UCSD-AML1 (cell line): ENCODE data around the gene GLIPR2.

Experiments used
- DNase-seq: peaks from one replicate; lab custom pipeline; 2025; ENCODE audit not compliant: unreplicated experiment; lab: John Stamatoyannopoulos, UW

Gene GLIPR2

GRCh38 chr9:36191290-36191645 is 54.7 kb downstream of the GLIPR2 start:
- DNase-seq, result peak; percentile 41

DNA sequence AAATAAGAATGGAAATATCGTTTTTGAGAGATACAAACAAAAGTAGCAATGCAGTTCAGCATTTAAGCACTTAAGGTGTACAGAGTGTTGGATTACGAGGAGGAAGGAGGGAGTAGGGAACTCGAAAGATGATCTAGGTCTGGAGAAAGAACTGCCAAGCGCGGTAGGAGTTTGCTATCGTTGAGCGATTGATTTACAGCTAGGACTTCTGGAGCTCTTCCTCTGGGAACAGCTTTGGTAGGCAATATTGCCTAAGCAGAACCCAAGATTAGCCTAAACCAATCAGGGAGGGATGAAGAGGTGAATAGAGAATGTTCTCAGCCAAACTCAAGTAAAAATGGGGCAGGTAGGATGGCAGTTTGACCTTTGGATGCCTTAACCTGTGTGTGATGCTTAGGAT is 55.2 kb downstream of the GLIPR2 start:
- DNase-seq, result no peak

DNA sequence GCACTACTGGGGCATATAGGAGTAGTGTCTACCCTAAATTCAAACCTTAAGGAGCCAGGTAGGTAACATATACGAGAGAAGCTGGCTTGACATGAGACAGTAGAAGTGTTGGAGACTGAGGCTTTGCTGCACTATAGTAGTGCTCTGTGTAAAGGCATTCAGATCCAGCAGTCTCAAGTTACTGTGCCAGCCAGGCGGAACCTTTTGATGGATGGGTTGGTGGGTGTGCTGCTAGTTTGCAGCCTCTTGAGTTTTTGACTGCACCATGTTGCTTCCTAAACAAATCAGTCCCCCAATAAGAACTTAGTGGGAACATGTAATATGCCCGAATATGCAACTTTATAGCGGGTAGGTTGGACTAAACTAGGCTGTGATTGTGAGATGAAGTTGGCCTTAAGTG is 55.7 kb downstream of the GLIPR2 start:
- DNase-seq, result no peak

- DNase-seq, result no peak
Observed at GRCh38 chr9:36193023-36193422, 56.5 kb downstream of the GLIPR2 start.

GRCh38 chr9:36194326-36195000 is 57.9 kb downstream of the GLIPR2 start:
- no peak for DNase-seq

- no peak for DNase-seq
Observed at GRCh38 chr9:36204906-36205547, 68.5 kb downstream of the GLIPR2 start.

GRCh38 chr9:36207016-36207415 is 70.5 kb downstream of the GLIPR2 start:
- DNase-seq, result no peak

DNA sequence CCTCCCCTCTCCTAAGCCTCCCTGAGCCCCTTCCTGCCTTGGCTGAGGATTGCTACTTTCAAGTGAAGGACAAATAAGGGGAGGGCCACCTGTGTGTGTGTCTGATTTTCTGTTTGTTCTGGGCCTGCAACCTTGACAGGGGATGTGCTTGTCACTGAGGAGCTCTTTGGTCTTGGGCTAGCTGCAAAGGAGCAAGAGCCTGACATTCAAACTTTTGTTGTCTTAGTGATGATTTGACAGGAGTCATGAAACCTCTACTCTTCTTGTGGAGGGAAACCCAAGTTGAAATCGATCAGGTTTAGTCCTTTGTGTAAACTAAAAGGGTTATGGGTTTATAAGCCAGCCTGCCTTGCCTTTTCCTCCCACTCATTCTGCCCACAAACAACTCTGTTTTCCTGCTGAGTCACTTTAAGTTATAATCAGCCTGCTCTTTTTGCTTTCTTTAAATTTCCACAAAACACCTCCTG is 71.0 kb downstream of the GLIPR2 start:
- no peak for DNase-seq

GRCh38 chr9:36208521-36209253 is 72.2 kb downstream of the GLIPR2 start:
- no peak for DNase-seq

- DNase-seq, result no peak
Observed at GRCh38 chr9:36210722-36211121, 74.2 kb downstream of the GLIPR2 start.

- no peak for DNase-seq
Observed at GRCh38 chr9:36211510-36211909, 75.0 kb downstream of the GLIPR2 start.

- DNase-seq, result no peak
Observed at GRCh38 chr9:36213387-36213786, 76.9 kb downstream of the GLIPR2 start.
